Measurements from ENCODE around the gene NREP.

The NREP gene

DNA sequence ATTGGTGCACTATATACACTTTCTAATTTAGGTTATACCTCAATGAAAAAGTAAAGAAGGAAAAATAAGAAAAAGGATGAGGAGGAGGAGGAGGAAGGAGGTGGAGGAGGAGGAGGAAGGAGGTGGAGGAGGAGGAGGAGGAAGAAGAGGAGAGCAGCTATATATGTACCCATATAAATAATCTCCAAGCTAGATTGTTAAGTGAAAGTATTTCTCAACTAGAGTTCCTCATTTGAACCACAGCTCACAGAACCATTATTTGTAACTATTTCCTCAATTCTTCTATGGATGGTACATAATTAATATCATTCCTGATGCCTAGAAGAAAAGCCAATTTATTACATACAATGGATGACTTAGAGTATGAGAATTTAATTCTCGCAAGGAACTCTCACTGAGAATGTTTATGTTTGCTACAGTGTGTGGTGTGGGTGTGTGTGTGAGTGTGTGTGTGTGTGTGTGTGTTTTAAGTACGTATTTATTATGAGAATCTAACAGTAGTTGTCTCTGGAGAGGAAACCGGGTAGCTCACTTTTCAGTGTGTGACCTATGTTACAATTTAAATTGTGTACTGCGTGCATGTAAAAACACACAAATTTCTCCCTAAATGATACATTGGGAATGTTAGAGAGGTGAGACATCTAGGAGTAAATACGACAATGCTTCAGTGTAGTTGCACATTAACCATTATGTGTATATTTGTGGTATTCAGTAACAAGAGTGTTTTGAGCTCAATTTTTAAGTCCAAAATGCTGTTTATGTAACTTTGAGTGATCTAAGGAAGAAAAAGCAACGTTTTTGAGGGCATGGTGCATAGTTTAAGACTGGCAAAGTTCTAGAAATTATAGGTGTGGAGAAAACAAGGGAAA, 20.2 kb upstream of the NREP start:
- no peaks in the 10 kb centered on the region for H3K27me3 ChIP-seq
- peaks cover 16 to 43% of the 10 kb centered on the region in 2 experiments for H3K4me1 ChIP-seq (ENCODE audit: control insufficient read depth in 1 of 2, insufficient read depth in 1 of 2, low read depth in 1 of 2, low read length in 1 of 2)
- H3K27ac ChIP-seq, result no peak overlapping the region

DNA sequence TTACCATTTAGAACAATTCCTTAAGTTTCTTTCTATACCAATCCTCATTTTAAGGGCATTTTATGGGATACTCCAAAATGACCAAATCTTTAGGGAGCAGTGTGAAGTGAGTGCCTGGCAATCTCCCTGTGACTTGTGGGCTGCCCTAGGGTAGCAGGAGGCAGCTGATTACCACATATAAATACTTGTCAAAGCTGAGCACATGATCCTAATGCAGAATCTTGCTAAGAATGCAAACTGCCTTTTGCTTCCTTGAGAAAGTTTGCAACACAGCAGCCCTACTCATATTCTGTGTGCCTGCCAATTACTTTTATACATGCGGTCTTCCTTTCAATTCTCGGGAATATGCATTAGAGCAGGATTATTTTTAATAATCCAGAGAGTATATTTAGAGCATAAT, 18.2 kb upstream of the NREP start:
- Histone ChIP-seq H3K4me1 (ENCODE audit: control insufficient read depth in 1 of 2, insufficient read depth in 1 of 2, low read depth in 1 of 2, low read length in 1 of 2) (peaks cover 16 to 39% of the 10 kb centered on the region in 2 experiments), H3K9me3 (no peaks in the 10 kb centered on the region), H3K4me3 (ENCODE audit: low read depth in 1 of 2, low read length in 1 of 2) (no peak overlapping the region), H3K27me3 (no peaks in the 10 kb centered on the region), H3K36me3 (no peaks in the 10 kb centered on the region), H3K27ac (no peak overlapping the region)
- no peak for TF ChIP-seq CTCF (IDR thresholded peaks at IDR 0.05)

More for the DNA sequence above, 20.2 kb upstream of the NREP start:
- no peaks in the 10 kb centered on the region for H3K9me3 ChIP-seq
- no peaks in the 10 kb centered on the region for H3K36me3 ChIP-seq
- H3K4me3 ChIP-seq (ENCODE audit: low read depth in 1 of 2, low read length in 1 of 2), result no peak overlapping the region
- no peak for TF ChIP-seq CTCF (IDR thresholded peaks at IDR 0.05)

DNA sequence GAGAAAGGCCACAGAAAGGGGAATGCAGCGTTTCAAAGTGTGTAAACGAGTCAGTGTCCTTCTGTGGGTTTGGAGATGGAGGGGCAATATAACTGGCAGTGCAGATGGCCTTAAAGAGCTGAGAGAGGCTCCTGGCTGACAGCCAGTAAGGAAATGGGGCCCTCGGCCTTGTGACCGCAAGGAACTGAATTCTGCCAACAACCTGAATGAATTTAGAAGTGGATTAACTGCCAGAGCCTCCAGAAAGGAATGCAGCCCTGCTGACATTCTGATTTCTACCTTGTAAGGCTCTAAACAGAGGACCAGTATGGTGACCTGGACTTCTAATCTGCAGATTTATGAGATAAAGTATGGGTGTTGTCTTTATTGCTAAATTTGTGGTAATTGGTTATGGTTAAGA, 17.5 kb upstream of the NREP start:
- Histone ChIP-seq H3K27ac (no peak overlapping the region), H3K4me3 (ENCODE audit: low read depth in 1 of 2, low read length in 1 of 2) (no peak overlapping the region), H3K4me1 (ENCODE audit: control insufficient read depth in 1 of 2, insufficient read depth in 1 of 2, low read depth in 1 of 2, low read length in 1 of 2) (peaks cover 16 to 32% of the 10 kb centered on the region in 2 experiments), H3K9me3 (no peaks in the 10 kb centered on the region), H3K36me3 (no peaks in the 10 kb centered on the region), H3K27me3 (no peaks in the 10 kb centered on the region)
- TF ChIP-seq CTCF (IDR thresholded peaks at IDR 0.05), result no peak

- H3K4me3 ChIP-seq (ENCODE audit: low read depth in 1 of 2, low read length in 1 of 2), result no peak overlapping the region
- TF ChIP-seq CTCF (IDR thresholded peaks at IDR 0.05), result no peak
- H3K4me1 ChIP-seq (ENCODE audit: control insufficient read depth in 1 of 2, insufficient read depth in 1 of 2, low read depth in 1 of 2, low read length in 1 of 2), result peaks cover 16 to 26% of the 10 kb centered on the region in 2 experiments
- H3K27me3 ChIP-seq, result no peaks in the 10 kb centered on the region
- H3K27ac ChIP-seq, result no peak overlapping the region
- H3K36me3 ChIP-seq, result no peaks in the 10 kb centered on the region
- H3K9me3 ChIP-seq, result no peaks in the 10 kb centered on the region
Measured at GRCh38 chr5:111772456-111773122, 15.6 kb upstream of the NREP start.

GRCh38 chr5:111769541-111769940, 12.5 kb upstream of the NREP start:
- Histone ChIP-seq H3K27me3 (no peaks in the 10 kb centered on the region), H3K4me1 (ENCODE audit: control insufficient read depth in 1 of 2, insufficient read depth in 1 of 2, low read depth in 1 of 2, low read length in 1 of 2) (peaks cover 5 to 13% of the 10 kb centered on the region in 2 experiments), H3K4me3 (ENCODE audit: low read depth in 1 of 2, low read length in 1 of 2) (no peak overlapping the region), H3K36me3 (no peaks in the 10 kb centered on the region), H3K9me3 (no peaks in the 10 kb centered on the region), H3K27ac (no peak overlapping the region)
- no peak for TF ChIP-seq CTCF (IDR thresholded peaks at IDR 0.05)

All from neutrophil (primary cell).